A673 (cell line): ENCODE results near the gene KMO.

Source experiments
- CTCF ChIP-seq: fragments of 300-800, 200-600 bp; sonication (generic); conservative IDR thresholded peaks from 2 replicates; pipeline ENCODE4 v1.5.1; 2017; ENCODE audit warnings: low read depth, mild to moderate bottlenecking, antibody characterized with exemption, low read length, moderate library complexity, mixed read lengths
- EZH2 ChIP-seq: fragments of 200-600 bp; sonication (generic); IDR thresholded peaks from 2 replicates; pipeline ENCODE4 v1.6.1; 2017; ENCODE audit warnings: borderline replicate concordance, low read depth, mild to moderate bottlenecking, mixed read lengths, antibody characterized with exemption, low read length; ENCODE audit not compliant: poor library complexity, severe bottlenecking

- TF ChIP-seq CTCF (peak; percentile 50), EZH2 (no peak)
These were observed 95.5 kb downstream of the KMO start for GRCh38 chr1:241627453-241628259.
